Activated B cell treated with CpG ODN at 0.5 μM for 24 hours (primary cell): ENCODE results near the gene SCLT1. TPM values are rescaled to one million over a fixed set of nuclear protein-coding genes. Genes with fewer than 3 reads are reported as not detected.

Experiments
- ATAC-seq: fragments of 200-7000 bp; cut with Tn5 transposase; one replicate; pipeline ENCODE4 v1.10.0; 2021; ENCODE audit warnings: low read depth, mild to moderate bottlenecking, moderate library complexity
- CTCF ChIA-PET: fragments of 350-600 bp; sonication (Branson Sonifier 250); formaldehyde crosslinking; loops from one replicate; lab custom pipeline; 2021; ENCODE audit warnings: antibody characterized with exemption; lab: Charles Lee
- POLR2A ChIA-PET: fragments of 350-600 bp; sonication (Branson Sonifier 250); formaldehyde crosslinking; loops from one replicate; lab custom pipeline; 2021; ENCODE audit warnings: antibody characterized with exemption; lab: Charles Lee
- DNase-seq: peaks from one replicate; pipeline ENCODE4 v3.0.0; 2022
- H3K27ac Mint-ChIP-seq: one replicate; pipeline ENCODE4 v1.8.0; 2020; ENCODE audit warnings: mixed read lengths
- H3K27me3 Mint-ChIP-seq: one replicate; pipeline ENCODE4 v1.8.0; 2021; ENCODE audit warnings: mixed read lengths
- H3K36me3 Mint-ChIP-seq: one replicate; pipeline ENCODE4 v1.8.0; 2021; ENCODE audit warnings: low read depth, mixed read lengths
- H3K4me1 Mint-ChIP-seq: one replicate; pipeline ENCODE4 v1.8.0; 2021; ENCODE audit warnings: mixed read lengths
- H3K4me3 Mint-ChIP-seq: one replicate; pipeline ENCODE4 v1.8.0; 2020; ENCODE audit warnings: mild to moderate bottlenecking, mixed read lengths
- H3K9me3 Mint-ChIP-seq: one replicate; pipeline ENCODE4 v1.8.0; 2020; ENCODE audit warnings: mixed read lengths
- CTCF ChIP-seq: fragments of 200-600 bp; IDR thresholded peaks from one replicate; pipeline ENCODE4 v1.8.0; 2022; ENCODE audit warnings: antibody characterized with exemption, mild to moderate bottlenecking
- intact Hi-C: fragments of 100-400 bp; cut with micrococcal nuclease; formaldehyde crosslinking; loops from one replicate; pipeline ENCODE4 v1.15.1; 2024
- total RNA-seq: library from RNA; stranded (reverse); gene quantifications from 2 replicates; pipeline ENCODE4 v1.2.3, GENCODE V29; 2022

The SCLT1 gene
- total RNA-seq, 1 donor from 2014 or later = 24.5 TPM

GRCh38 chr4:128877934-128878333 is 215.4 kb downstream of the SCLT1 start:
- no peak for TF ChIP-seq CTCF
- Mint-ChIP-seq H3K27me3 (no peaks in the 10 kb centered on the region), H3K4me3 (no peak overlapping the region), H3K4me1 (peaks cover 3% of the 10 kb centered on the region), H3K9me3 (no peaks in the 10 kb centered on the region), H3K27ac (no peak overlapping the region), H3K36me3 (peaks cover 21% of the 10 kb centered on the region)
- ATAC-seq (no peak), DNase-seq (no peak)
- ChIA-PET CTCF (interaction anchor here (0.8 kb wide), 1 partner anchor 21 kb away, joined by 3 read pairs; no protein-coding TSS in a partner anchor), POLR2A (no interaction called here)
- intact Hi-C loops = no loop called here

GRCh38 chr4:128876200-128876599 is 217.1 kb downstream of the SCLT1 start:
- ChIA-PET POLR2A (no interaction called here), CTCF (no interaction called here)
- H3K4me1 Mint-ChIP-seq = peaks cover 3% of the 10 kb centered on the region
- TF ChIP-seq CTCF = no peak
- no peaks in the 10 kb centered on the region for H3K9me3 Mint-ChIP-seq
- no peak for DNase-seq
- H3K36me3 Mint-ChIP-seq = peaks cover 33% of the 10 kb centered on the region
- H3K4me3 Mint-ChIP-seq = no peak overlapping the region
- ATAC-seq = no peak
- H3K27me3 Mint-ChIP-seq = no peaks in the 10 kb centered on the region
- H3K27ac Mint-ChIP-seq = peak overlapping the region; percentile 6
- intact Hi-C loops = no loop called here

GRCh38 chr4:128871948-128872347 is 221.4 kb downstream of the SCLT1 start:
- Mint-ChIP-seq H3K27ac (no peak overlapping the region), H3K9me3 (no peaks in the 10 kb centered on the region), H3K36me3 (peaks cover 69% of the 10 kb centered on the region), H3K27me3 (no peaks in the 10 kb centered on the region), H3K4me1 (peaks cover 3% of the 10 kb centered on the region), H3K4me3 (no peak overlapping the region)
- DNase-seq (no peak), ATAC-seq (no peak)
- CTCF ChIA-PET = no interaction called here
- POLR2A ChIA-PET = no interaction called here
- TF ChIP-seq CTCF = no peak
- intact Hi-C loops = no loop called here

GRCh38 chr4:128869776-128870509 is 223.4 kb downstream of the SCLT1 start:
- no peak for TF ChIP-seq CTCF
- Mint-ChIP-seq H3K4me1 (peaks cover 10% of the 10 kb centered on the region), H3K36me3 (peaks cover 84% of the 10 kb centered on the region), H3K4me3 (no peak overlapping the region), H3K27me3 (no peaks in the 10 kb centered on the region), H3K27ac (no peak overlapping the region), H3K9me3 (no peaks in the 10 kb centered on the region)
- DNase-seq = no peak
- POLR2A ChIA-PET = no interaction called here
- no peak for ATAC-seq
- CTCF ChIA-PET = interaction anchor here (1.0 kb wide), 1 partner anchor 678 kb away, joined by 5 read pairs; no protein-coding TSS in a partner anchor
- intact Hi-C loops = no loop called here

GRCh38 chr4:128868758-128869157 is 224.6 kb downstream of the SCLT1 start:
- Mint-ChIP-seq H3K36me3 (peaks cover 85% of the 10 kb centered on the region), H3K4me1 (peaks cover 10% of the 10 kb centered on the region), H3K4me3 (no peak overlapping the region), H3K27me3 (no peaks in the 10 kb centered on the region), H3K9me3 (no peaks in the 10 kb centered on the region), H3K27ac (no peak overlapping the region)
- ATAC-seq (no peak), DNase-seq (no peak)
- ChIA-PET CTCF (no interaction called here), POLR2A (no interaction called here)
- no peak for TF ChIP-seq CTCF
- intact Hi-C loops = no loop called here
